GM12892 (cell line): ENCODE results near the gene CALML5.

Source experiments
- POLR2AphosphoS5 ChIP-seq: IDR thresholded peaks from 2 replicates; pipeline ENCODE4 v1.6.1; 2011; ENCODE audit warnings: low read depth, low read length, control low read depth
- TAF1 ChIP-seq: IDR thresholded peaks from 2 replicates; pipeline ENCODE4 v1.6.1; 2011; ENCODE audit warnings: low read depth, mild to moderate bottlenecking, control low read depth, low read length, borderline replicate concordance

- TF ChIP-seq POLR2AphosphoS5 (no peak), TAF1 (no peak)
These were observed 27.4 kb upstream of the CALML5 start for GRCh38 chr10:5526691-5527331.
